Measurements from ENCODE around the gene ACTA1.
"Not testable (repeated sequence)": the region's sequence is repeated elsewhere in the genome, so short reads cannot be mapped to it uniquely, and the experiment has no call there.

Gene ACTA1
- 0.13 to 0.36 reads per million in 2 experiments for total RNA-seq

- no peak for DNase-seq (ENCODE audit: low read depth)
These were observed at the start of gene ACTA1 for GRCh38 chr1:229434005-229434640. ACTA1 (minus strand) TSS chr1:229434094; CDS start chr1:229433115, 979 bp downstream.

DNA sequence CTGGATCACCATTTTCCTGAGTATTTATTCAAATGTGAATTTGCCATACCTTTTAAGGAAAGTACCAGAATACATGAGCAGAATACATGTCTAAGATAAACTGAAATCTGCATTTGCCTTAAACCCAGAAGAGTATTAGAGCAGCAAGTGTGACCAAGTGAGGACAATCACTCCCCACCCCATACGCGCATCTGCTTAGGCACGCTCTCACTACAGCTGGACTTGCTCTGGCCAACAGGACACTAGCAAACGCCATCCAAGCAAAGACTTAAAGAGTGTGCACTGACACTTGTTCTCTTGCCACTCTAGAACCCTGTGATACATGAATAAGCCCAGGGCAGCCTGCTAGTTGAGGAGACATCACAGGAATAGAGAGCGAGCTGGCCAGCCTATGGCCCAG is 48.6 kb upstream of the ACTA1 start:
- no peak for DNase-seq (ENCODE audit: low read depth)

DNA sequence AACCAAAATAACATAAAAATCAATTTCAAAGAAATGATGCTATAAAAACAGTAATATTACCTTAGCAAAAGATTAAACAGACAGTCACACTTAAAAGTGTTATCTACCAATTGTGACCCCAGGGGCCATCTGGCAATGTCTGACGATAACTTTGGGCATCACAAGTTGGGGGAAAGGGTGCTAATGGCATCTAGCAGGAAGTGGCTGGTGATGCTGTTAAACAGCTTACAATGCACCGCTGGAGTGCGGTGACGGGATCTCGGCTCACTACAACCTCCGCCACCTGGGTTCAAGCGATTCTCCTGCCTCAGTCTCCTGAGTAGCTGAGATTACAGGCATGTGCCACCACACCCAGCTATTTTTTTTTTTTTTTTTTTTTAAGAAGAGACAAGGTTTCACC is 46.6 kb upstream of the ACTA1 start:
- no peak for DNase-seq (ENCODE audit: low read depth)

DNA sequence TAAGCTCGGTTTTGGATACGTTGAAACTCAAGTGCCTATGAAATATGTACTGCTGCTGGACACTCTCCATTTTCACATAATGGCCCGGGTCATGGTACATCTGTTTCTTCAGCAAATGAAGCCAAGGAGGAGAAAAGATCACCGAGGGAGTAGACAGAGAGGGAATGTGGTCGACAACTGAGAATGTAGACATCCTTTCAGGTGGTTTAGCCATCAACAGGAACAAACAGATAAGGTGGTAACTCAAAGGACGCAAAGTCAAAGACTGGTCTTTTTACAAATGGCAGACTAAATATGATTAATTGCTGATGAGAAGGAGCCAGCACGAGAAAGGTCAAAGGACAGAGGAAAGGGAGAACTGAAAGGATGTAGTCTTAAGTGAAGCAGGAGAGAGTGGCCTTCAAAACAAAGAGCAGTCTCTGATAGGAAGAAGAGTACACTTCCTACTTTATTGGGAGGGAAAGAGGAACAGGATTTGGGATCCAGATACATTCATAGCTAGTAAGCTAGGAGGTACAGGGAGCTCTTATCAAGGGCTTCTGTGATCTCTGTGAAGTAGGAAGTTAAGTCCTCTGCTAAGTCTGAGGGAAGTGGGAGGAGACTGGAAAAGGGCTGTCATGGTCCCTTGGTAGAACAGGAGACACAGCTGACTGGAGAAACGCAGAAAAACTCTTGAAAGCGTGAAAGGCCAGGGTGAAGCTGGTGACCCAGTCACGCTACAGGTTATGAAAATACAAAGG is 45.9 kb upstream of the ACTA1 start:
- no peak for DNase-seq (ENCODE audit: low read depth)

GRCh38 chr1:229478852-229479251 is 45.0 kb upstream of the ACTA1 start:
- DNase-seq (ENCODE audit: low read depth): no peak

DNA sequence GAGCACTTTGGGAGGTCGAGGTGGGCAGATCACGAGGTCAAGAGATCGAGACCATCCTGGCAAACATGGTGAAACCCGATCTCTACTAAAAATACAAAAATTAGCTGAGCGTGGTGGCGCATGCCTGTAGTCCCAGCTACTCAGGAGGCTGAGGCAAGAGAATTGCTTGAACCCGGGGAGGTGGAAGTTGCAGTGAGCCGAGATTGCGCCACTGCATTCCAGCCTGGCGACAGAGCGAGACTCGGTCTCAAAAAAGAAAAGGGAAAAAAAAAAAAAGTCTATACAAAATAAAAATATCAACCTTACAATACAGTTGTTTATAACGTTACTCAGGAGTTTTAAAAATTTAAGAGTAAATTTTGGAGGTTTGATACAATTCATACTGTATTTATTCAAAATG is 42.0 kb upstream of the ACTA1 start:
- DNase-seq (ENCODE audit: low read depth): not testable (repeated sequence)

DNA sequence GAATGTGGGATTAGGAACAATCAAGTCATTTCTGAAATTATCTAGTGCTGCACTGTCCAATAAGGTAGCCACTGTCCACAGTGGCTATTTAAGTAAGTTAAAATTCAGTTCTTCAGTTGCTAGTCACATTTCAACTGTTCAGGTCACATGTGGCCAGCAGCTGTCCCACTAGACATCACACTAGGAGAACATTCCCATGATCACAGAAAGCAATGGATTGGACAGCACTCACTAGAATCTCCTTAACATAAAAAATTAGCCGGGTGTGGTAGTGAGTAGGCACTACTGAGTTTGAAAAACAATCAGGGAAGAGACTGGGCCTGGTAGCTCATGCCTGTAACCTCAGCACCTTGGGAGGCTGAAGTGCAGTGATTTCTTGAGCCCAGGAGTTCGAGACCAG is 40.6 kb upstream of the ACTA1 start:
- DNase-seq (ENCODE audit: low read depth): no peak

- DNase-seq (ENCODE audit: low read depth): no peak
These were observed 37.3 kb upstream of the ACTA1 start for GRCh38 chr1:229471175-229471574.

DNA sequence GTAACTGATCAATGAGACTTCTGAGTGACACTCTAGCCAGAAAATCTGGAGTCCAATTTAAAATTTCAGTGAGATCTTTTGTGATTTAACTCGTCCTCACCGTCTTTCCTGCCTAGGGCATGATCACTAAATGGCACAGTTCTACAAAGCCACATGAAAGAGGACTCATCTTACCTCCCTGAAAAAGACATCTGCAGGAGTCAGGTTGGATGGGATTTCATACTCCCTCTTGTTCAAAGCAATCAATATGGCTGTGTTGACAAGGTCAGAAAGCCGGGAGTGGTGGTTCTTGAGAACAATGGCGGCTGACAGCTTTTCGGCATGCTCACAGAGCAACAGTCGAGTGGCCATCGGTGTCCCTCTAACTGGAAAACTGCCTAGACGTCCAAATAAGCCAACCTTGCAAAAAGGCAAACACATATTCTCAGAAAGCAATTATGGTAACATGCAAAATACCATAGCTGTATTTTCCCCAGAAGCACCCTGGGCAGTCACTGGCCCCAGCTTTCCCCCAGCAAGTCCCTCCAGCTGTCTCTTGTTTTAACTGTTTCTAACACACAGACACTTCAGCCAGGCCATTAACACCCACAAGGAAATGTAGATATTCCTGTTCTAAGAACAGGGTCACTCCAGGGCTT is 36.6 kb upstream of the ACTA1 start:
- DNase-seq (ENCODE audit: low read depth): no peak

- DNase-seq (ENCODE audit: low read depth): no peak
These were observed 33.0 kb upstream of the ACTA1 start for GRCh38 chr1:229466887-229467286.

DNA sequence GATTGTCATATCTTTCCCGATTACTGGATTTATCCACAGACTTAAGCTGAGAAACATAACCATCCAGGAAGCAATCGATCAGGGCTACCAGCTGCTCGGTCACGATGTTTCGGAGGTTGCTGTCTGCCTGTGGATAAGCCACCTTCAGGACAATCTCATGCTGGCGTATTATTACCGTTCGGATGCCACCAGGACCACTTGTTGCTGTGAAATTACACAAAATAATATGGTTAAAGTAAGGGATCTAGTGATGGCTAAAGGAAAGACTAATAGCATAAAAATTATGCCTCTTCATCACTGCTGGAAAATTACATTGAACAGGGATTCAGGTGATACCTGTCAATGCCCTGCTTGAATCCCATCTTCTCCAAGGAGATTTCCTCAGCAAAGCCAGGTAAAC is 30.8 kb upstream of the ACTA1 start:
- DNase-seq (ENCODE audit: low read depth): no peak

GRCh38 chr1:229461032-229461668 is 27.3 kb upstream of the ACTA1 start:
- DNase-seq (ENCODE audit: low read depth): no peak

GRCh38 chr1:229459815-229460214 is 25.9 kb upstream of the ACTA1 start:
- DNase-seq (ENCODE audit: low read depth): no peak

GRCh38 chr1:229457436-229457835 is 23.5 kb upstream of the ACTA1 start:
- DNase-seq (ENCODE audit: low read depth): no peak

DNA sequence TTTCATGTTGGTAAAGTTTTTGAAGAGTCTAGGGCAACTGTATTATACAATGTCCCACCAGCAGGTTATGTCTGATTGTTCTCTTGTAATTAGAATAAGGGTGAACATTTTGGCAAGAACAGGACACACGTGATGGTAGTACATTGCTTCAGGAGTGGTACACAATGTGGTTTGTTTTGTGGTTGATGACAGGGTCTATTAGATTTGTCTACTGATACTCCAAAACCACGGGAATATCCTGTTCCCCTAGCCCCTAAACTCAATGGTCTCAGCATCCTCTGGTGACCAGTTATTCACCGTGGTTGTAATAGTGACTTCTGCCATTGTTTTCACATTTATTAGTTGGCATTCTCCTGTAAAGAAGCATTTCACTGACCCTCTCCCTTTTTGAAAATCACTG is 22.1 kb upstream of the ACTA1 start:
- DNase-seq (ENCODE audit: low read depth): no peak

DNA sequence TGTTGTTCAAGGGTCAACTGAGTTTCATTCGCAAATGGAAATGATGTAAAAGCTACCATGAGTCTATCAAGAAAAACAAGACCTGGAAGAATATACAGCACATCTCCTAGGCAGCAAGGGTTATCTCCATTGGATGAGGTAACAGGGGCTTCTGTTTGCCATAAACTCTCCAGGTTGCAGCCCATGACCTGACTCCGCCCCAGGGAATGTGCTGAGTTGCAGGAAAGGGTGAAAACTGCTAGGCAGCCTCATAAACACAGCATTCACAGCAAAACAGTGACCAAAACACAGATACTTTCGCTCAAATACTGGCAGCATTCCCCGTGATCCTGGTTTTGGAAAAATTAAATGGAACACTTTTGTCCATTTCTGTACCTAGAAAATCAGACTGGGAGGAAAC is 20.2 kb upstream of the ACTA1 start:
- DNase-seq (ENCODE audit: low read depth): no peak

- no peak for DNase-seq (ENCODE audit: low read depth)
These were observed 19.3 kb upstream of the ACTA1 start for GRCh38 chr1:229452956-229453801.

DNA sequence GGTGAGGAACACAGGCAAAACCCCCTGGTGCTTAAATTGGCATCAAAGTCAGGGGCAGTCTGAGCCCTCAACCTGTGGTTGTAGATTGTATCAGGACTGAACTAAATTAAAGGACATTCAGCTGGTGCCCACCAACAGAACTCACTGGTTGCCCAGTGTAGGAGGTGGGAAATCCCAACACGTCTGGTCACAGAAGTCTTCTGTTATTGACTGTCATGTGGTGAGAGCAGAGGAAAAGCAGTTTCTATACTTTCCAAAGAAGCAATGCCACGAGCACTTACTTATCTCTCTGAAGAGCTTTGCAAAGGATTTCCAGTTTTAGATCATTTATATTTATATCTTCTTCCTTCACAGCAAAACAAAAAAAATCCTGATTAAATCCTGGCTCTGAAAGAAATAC is 15.0 kb upstream of the ACTA1 start:
- DNase-seq (ENCODE audit: low read depth): no peak

GRCh38 chr1:229448354-229448753 is 14.5 kb upstream of the ACTA1 start:
- no peak for DNase-seq (ENCODE audit: low read depth)

GRCh38 chr1:229447809-229448252 is 13.9 kb upstream of the ACTA1 start:
- DNase-seq (ENCODE audit: low read depth): no peak

- DNase-seq (ENCODE audit: low read depth): no peak
These were observed 11.9 kb upstream of the ACTA1 start for GRCh38 chr1:229445828-229446227.

All from T follicular helper cell (primary cell).